Measurements from ENCODE around the gene KCNJ10.

DNA sequence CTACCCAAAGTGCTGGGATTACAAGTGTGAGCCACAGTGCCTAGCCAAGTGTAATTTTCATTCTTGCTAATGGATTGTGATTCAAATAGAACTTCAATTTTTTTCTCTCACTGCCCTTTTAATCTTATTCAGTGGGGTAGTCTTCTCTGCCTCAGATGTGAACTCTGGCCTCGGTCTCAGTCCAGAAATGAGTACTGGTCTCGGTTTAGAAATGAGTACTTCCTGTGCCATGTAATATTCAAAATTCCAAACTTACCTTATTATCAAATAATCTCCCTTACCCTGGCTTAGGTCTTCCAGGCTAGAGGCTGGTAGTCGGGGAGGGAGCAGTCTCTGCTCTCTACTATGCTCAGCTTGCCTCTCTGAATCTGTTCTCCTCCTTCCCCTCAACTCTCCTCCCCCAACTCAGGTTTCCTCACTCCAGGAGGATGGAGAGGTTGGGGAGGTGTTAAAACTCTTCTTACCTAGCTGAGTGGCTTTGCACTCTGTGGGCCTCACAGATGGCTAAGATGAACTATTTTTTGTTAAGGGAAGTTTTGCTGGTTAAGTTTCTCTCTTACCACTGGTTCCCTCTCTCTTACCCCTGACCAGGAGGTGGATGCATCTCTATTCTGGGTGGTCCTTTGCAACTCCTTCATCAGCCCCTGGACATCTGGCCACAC is 111.1 kb downstream of the KCNJ10 start:
- TF ChIP-seq, protein P1, sequence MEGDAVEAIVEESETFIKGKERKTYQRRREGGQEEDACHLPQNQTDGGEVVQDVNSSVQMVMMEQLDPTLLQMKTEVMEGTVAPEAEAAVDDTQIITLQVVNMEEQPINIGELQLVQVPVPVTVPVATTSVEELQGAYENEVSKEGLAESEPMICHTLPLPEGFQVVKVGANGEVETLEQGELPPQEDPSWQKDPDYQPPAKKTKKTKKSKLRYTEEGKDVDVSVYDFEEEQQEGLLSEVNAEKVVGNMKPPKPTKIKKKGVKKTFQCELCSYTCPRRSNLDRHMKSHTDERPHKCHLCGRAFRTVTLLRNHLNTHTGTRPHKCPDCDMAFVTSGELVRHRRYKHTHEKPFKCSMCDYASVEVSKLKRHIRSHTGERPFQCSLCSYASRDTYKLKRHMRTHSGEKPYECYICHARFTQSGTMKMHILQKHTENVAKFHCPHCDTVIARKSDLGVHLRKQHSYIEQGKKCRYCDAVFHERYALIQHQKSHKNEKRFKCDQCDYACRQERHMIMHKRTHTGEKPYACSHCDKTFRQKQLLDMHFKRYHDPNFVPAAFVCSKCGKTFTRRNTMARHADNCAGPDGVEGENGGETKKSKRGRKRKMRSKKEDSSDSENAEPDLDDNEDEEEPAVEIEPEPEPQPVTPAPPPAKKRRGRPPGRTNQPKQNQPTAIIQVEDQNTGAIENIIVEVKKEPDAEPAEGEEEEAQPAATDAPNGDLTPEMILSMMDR (conservative IDR thresholded peaks at IDR 0.05; ENCODE audit: low read length): no peak
- TF ChIP-seq EZH2phosphoT487 (IDR thresholded peaks at IDR 0.05; ENCODE audit: borderline replicate concordance, low read depth, low read length): no peak
